Adrenal gland (tissue), 12 donors: ENCODE measurements around the gene RSBN1. TPM values are rescaled to one million over a fixed set of nuclear protein-coding genes. Genes with fewer than 3 reads are reported as not detected.

Experiments used
- DNase-seq, 7 donors: peaks; one replicate each; pipeline ENCODE4 v3.0.0-alpha.2; 2019 to 2020
- H3K27ac ChIP-seq, 5 donors: fragments of 200-600 bp; sonication (generic) in 4 of 5; 1 replicate in 3 of 5; 2 replicates in 2 of 5; pipeline versions ENCODE4 v1.5.1 to v1.8.0; 2016 to 2020; ENCODE audit warnings: mild to moderate bottlenecking in 1 of 5
- H3K27me3 ChIP-seq: fragments of 200-600 bp; 2 replicates; pipeline ENCODE4 v1.8.0; 2021
- H3K36me3 ChIP-seq, 2 donors: fragments of 200-600 bp; replicated peaks in 1 of 2; 1 replicate in 1 of 2; 2 replicates in 1 of 2; pipeline versions ENCODE4 v1.5.1 to v1.8.0; 2018 to 2022
- H3K4me1 ChIP-seq, 2 donors: fragments of 200-600 bp; replicated peaks in 1 of 2; 1 replicate in 1 of 2; 2 replicates in 1 of 2; pipeline versions ENCODE4 v1.5.1 to v1.8.0; 2018 to 2021
- H3K4me3 ChIP-seq, 4 donors: fragments of 200-600 bp; sonication (generic) in 3 of 4; one replicate each; pipeline ENCODE4 v1.5.1; 2016 to 2018
- H3K9me3 ChIP-seq, 3 donors: fragments of 200-600 bp; sonication (generic) in 1 of 3; replicated peaks in 1 of 3; 1 replicate in 2 of 3; 2 replicates in 1 of 3; pipeline versions ENCODE4 v1.5.1 to v1.8.0; 2016 to 2021
- CTCF ChIP-seq, 6 experiments: fragments of 450-650 bp in 4 of 6; fragments of 200-600 bp in 2 of 6; sonication (generic) in 1 of 6; IDR thresholded peaks; 1 replicate in 5 of 6; 2 replicates in 1 of 6; pipeline versions ENCODE4 v1.5.1 to v1.8.0; 2016 to 2021; ENCODE audit warnings: antibody characterized with exemption in 6 of 6, mild to moderate bottlenecking in 2 of 6, moderate library complexity in 1 of 6
- POLR2A ChIP-seq, 2 donors: fragments of 450-650 bp; IDR thresholded peaks; one replicate each; pipeline ENCODE4 v1.6.1; 2017; ENCODE audit warnings: antibody characterized with exemption in 2 of 2, mild to moderate bottlenecking in 2 of 2, moderate library complexity in 1 of 2
- WGBS, 4 donors: extraction: QIAGEN DNeasy Blood & Tissue Kit in 2 of 4; methylation state at CpG; one replicate each; pipeline versions ENCODE4 v1.1.5 to v1.1.7; 2013 to 2017; 5-methylcytosine and 5-hydroxymethylcytosine counted together
- intact Hi-C, 2 donors: fragments of 100-400 bp; cut with DNase I; formaldehyde crosslinking; loops; one replicate each; pipeline versions ENCODE4 v1.14.1 to v1.15.0; 2022 to 2023
- polyA plus RNA-seq, 3 donors: library from polyadenylated mRNA; stranded (reverse); fragments of 200-250 nt in 2 of 3; fragments of 350-450 nt in 1 of 3; fragmentation: Illumina TruSeq in 1 of 3; extraction: RNeasy Lipid Tissue Mini Kit (QIAGEN cat#74804) in 1 of 3; gene quantifications; one replicate each; pipeline ENCODE4 v1.2.3, GENCODE V29; 2013 to 2014
- total RNA-seq, 9 donors: library from RNA; depleted of rRNA in 4 of 9; stranded (reverse); fragments of >200 nt in 4 of 9; fragments of 120-200 nt in 1 of 9; fragmentation: NEBNext Ultra II Directional in 1 of 9; extraction: Animal tissue kit (Norgen Biotek cat#: 25700) in 1 of 9; gene quantifications; one replicate each; pipeline versions ENCODE4 v1.1.0 to v1.2.4, GENCODE V29; 2013 to 2023
- donor health status: healthy with polysubstance abuse.
- donor health status: Bipolar disorder and iron deficiency.
- donor health status: DM: yes; HTN: yes; CAD: no.
- donor health status: DM: no; HTN: no; CAD: no.
- donor health status: DM: no; HTN: no; CAD: no.
- donor health status: DM: yes; HTN: yes; CAD: no.

Gene RSBN1
- total and polyA plus RNA-seq, 12 donors = 3.9 to 33.0 (median 15.4) TPM

- no peak overlapping the region for H3K4me3 ChIP-seq
- intact Hi-C loops = loop anchor here in 1 of 2 donors (10.0 kb wide), 1 partner anchor 48 kb away; the partner anchor contains the start of gene PHTF1
- WGBS, 4 donors = 97 to 98% (median 98%) methylated on average over 3 of the region's 3 CpGs
- peaks cover 20 to 42% of the 10 kb centered on the region in 2 donors for H3K4me1 ChIP-seq
- no peak overlapping the region for H3K27ac ChIP-seq
- TF ChIP-seq POLR2A (IDR thresholded peaks at IDR 0.05) = no peak
- TF ChIP-seq CTCF (IDR thresholded peaks at IDR 0.05) = no peak
- H3K36me3 ChIP-seq = peaks cover 0 to 4% of the 10 kb centered on the region in 2 donors
- H3K27me3 ChIP-seq = no peaks in the 10 kb centered on the region
- DNase-seq = no peak
- H3K9me3 ChIP-seq = no peaks in the 10 kb centered on the region
Measured at GRCh38 chr1:113802367-113803007, 9.8 kb downstream of the RSBN1 start.

- no peak overlapping the region for H3K27ac ChIP-seq
- H3K36me3 ChIP-seq = peaks cover 0 to 16% of the 10 kb centered on the region in 2 donors
- H3K27me3 ChIP-seq = no peaks in the 10 kb centered on the region
- H3K4me3 ChIP-seq = no peak overlapping the region
- intact Hi-C loops = loop anchor here in 1 of 2 donors (10.0 kb wide), 1 partner anchor 46 kb away; the partner anchor contains the start of gene PHTF1
- TF ChIP-seq POLR2A (IDR thresholded peaks at IDR 0.05) (no peak), CTCF (IDR thresholded peaks at IDR 0.05) (no peak)
- peaks cover 20 to 41% of the 10 kb centered on the region in 2 donors for H3K4me1 ChIP-seq
- no peak for DNase-seq
- H3K9me3 ChIP-seq = no peaks in the 10 kb centered on the region
- WGBS, 4 donors = 45 to 59% (median 55%) methylated on average over 3 of the region's 3 CpGs
Measured at GRCh38 chr1:113800487-113800886, 11.8 kb downstream of the RSBN1 start.

GRCh38 chr1:113797472-113797871 is 14.8 kb downstream of the RSBN1 start:
- 82 to 97% (median 89%) methylated on average over 4 of the region's 4 CpGs for WGBS, 4 donors
- H3K27me3 ChIP-seq = no peaks in the 10 kb centered on the region
- no peaks in the 10 kb centered on the region for H3K9me3 ChIP-seq
- no peak overlapping the region for H3K4me3 ChIP-seq
- no peak for DNase-seq
- peaks cover 15 to 31% of the 10 kb centered on the region in 2 donors for H3K4me1 ChIP-seq
- TF ChIP-seq CTCF (IDR thresholded peaks at IDR 0.05) (no peak), POLR2A (IDR thresholded peaks at IDR 0.05) (no peak)
- peaks cover 0 to 21% of the 10 kb centered on the region in 2 donors for H3K36me3 ChIP-seq
- no peak overlapping the region for H3K27ac ChIP-seq
- intact Hi-C loops = no loop called here

- no peak for DNase-seq
- no peak overlapping the region for H3K4me3 ChIP-seq
- WGBS, 4 donors = 96 to 98% (median 97%) methylated on average over 9 of the region's 9 CpGs
- H3K27me3 ChIP-seq = no peaks in the 10 kb centered on the region
- no peaks in the 10 kb centered on the region for H3K9me3 ChIP-seq
- H3K4me1 ChIP-seq = peaks cover 13% of the 10 kb centered on the region in 2 donors
- H3K36me3 ChIP-seq = peaks cover 0 to 21% of the 10 kb centered on the region in 2 donors
- intact Hi-C loops = no loop called here
- TF ChIP-seq CTCF (IDR thresholded peaks at IDR 0.05) = no peak
- no peak for TF ChIP-seq POLR2A (IDR thresholded peaks at IDR 0.05)
- H3K27ac ChIP-seq = no peak overlapping the region
Measured at GRCh38 chr1:113793878-113794834, 18.1 kb downstream of the RSBN1 start.
